ENCODE measurements around the gene CYP19A1. TPM values are rescaled to one million over a fixed set of nuclear protein-coding genes. Genes with fewer than 3 reads are reported as not detected.
"Not testable (repeated sequence)": the region's sequence is repeated elsewhere in the genome, so short reads cannot be mapped to it uniquely, and the experiment has no call there.

Gene CYP19A1
- total RNA-seq, 1 donor from 2014 or later, result not detected

DNA sequence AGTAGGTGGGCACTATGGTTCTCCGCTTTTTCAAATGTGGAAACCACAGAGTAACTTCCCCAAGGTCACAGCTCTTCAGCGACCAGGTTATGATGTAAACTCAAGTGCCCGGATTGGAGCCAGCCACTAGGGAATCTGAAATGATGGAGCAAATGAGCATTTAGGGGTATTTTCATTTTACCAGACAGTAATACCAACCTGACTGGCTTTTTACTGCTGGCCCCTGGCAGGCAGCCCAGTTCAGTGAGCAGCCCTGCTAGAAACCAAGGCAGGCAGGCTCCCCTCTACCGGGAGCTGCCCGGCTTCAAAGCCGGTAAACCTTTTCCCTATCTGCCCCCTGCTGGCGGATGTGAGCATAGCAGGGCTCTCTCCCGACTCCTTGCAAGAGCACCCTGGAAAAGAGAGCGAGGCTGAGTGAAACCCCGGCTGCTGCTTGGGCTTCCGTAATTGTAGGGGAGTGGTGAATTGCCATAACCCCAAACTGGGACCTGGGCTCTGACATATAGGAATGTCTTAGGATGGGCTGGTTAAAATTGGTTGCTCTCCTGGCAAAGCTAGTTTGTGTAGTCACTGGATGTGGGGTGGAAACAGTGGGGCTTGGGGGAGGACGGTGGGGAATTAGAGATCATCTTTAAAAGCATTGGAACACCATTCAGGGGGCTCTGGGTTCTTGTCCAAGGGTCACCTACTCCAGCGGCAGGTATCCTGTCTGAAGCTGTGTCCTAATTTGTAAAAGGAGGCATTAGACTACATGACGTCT lies 145.7 kb downstream of the CYP19A1 start:
- Mint-ChIP-seq H3K4me1 (ENCODE audit: low read depth) (peaks cover 51% of the 10 kb centered on the region), H3K4me3 (ENCODE audit: unreplicated experiment) (peak overlapping the region; percentile 33), H3K9me3 (ENCODE audit: low read depth) (no peaks in the 10 kb centered on the region), H3K27ac (ENCODE audit: unreplicated experiment) (peak overlapping the region; percentile 82), H3K36me3 (ENCODE audit: low read depth) (no peaks in the 10 kb centered on the region), H3K27me3 (ENCODE audit: low read depth) (peaks cover 7% of the 10 kb centered on the region)
- TF ChIP-seq, protein P1, sequence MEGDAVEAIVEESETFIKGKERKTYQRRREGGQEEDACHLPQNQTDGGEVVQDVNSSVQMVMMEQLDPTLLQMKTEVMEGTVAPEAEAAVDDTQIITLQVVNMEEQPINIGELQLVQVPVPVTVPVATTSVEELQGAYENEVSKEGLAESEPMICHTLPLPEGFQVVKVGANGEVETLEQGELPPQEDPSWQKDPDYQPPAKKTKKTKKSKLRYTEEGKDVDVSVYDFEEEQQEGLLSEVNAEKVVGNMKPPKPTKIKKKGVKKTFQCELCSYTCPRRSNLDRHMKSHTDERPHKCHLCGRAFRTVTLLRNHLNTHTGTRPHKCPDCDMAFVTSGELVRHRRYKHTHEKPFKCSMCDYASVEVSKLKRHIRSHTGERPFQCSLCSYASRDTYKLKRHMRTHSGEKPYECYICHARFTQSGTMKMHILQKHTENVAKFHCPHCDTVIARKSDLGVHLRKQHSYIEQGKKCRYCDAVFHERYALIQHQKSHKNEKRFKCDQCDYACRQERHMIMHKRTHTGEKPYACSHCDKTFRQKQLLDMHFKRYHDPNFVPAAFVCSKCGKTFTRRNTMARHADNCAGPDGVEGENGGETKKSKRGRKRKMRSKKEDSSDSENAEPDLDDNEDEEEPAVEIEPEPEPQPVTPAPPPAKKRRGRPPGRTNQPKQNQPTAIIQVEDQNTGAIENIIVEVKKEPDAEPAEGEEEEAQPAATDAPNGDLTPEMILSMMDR (IDR thresholded peaks at IDR 0.05), result peak; percentile 97
- peak; percentile 95 for DNase-seq (ENCODE audit: low spot score)

GRCh38 chr15:51191766-51192165 lies 146.6 kb downstream of the CYP19A1 start:
- Mint-ChIP-seq H3K4me3 (ENCODE audit: unreplicated experiment) (no peak overlapping the region), H3K36me3 (ENCODE audit: low read depth) (no peaks in the 10 kb centered on the region), H3K27me3 (ENCODE audit: low read depth) (peaks cover 8% of the 10 kb centered on the region), H3K9me3 (ENCODE audit: low read depth) (no peaks in the 10 kb centered on the region), H3K27ac (ENCODE audit: unreplicated experiment) (no peak overlapping the region), H3K4me1 (ENCODE audit: low read depth) (peaks cover 51% of the 10 kb centered on the region)
- TF ChIP-seq, protein P1 (IDR thresholded peaks at IDR 0.05), result no peak
- no peak for DNase-seq (ENCODE audit: low spot score)

DNA sequence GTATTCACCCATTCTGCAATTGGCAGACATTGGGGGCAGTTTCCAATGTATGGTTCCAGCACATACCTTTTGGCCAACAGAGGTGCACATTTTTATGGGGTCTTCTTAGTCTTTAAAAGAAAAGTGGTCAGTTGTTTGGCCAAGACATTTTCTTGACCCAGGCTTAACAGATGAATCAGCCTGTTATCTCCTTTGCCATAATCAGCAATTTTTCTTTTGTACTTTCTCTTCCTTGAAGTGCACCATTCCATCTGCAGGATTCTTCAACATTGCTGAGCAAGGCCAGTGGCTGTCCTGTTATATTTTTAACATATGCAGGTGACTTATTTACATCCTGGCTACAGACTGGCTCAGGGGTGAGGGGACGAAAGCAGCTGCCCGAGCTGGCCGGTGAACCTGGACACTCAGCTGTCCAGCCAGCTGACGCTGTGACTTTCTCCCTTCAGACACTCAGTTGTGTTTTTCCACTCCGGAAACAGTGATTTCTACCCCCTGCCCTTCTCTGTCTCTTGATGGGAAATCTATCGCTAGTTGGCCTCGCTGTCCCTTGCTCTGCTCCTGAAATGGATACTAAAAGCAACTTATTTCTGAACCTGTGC lies 147.2 kb downstream of the CYP19A1 start:
- Mint-ChIP-seq H3K27me3 (ENCODE audit: low read depth) (peaks cover 10% of the 10 kb centered on the region), H3K4me1 (ENCODE audit: low read depth) (peaks cover 51% of the 10 kb centered on the region), H3K36me3 (ENCODE audit: low read depth) (no peaks in the 10 kb centered on the region), H3K27ac (ENCODE audit: unreplicated experiment) (no peak overlapping the region), H3K4me3 (ENCODE audit: unreplicated experiment) (no peak overlapping the region), H3K9me3 (ENCODE audit: low read depth) (no peaks in the 10 kb centered on the region)
- TF ChIP-seq, protein P1 (IDR thresholded peaks at IDR 0.05), result no peak
- no peak for DNase-seq (ENCODE audit: low spot score)

GRCh38 chr15:51190424-51191068 lies 147.8 kb downstream of the CYP19A1 start:
- Mint-ChIP-seq H3K36me3 (ENCODE audit: low read depth) (no peaks in the 10 kb centered on the region), H3K4me1 (ENCODE audit: low read depth) (peaks cover 50% of the 10 kb centered on the region), H3K9me3 (ENCODE audit: low read depth) (no peaks in the 10 kb centered on the region), H3K4me3 (ENCODE audit: unreplicated experiment) (no peak overlapping the region), H3K27me3 (ENCODE audit: low read depth) (peaks cover 6% of the 10 kb centered on the region), H3K27ac (ENCODE audit: unreplicated experiment) (no peak overlapping the region)
- TF ChIP-seq, protein P1 (IDR thresholded peaks at IDR 0.05), result no peak
- no peak for DNase-seq (ENCODE audit: low spot score)

DNA sequence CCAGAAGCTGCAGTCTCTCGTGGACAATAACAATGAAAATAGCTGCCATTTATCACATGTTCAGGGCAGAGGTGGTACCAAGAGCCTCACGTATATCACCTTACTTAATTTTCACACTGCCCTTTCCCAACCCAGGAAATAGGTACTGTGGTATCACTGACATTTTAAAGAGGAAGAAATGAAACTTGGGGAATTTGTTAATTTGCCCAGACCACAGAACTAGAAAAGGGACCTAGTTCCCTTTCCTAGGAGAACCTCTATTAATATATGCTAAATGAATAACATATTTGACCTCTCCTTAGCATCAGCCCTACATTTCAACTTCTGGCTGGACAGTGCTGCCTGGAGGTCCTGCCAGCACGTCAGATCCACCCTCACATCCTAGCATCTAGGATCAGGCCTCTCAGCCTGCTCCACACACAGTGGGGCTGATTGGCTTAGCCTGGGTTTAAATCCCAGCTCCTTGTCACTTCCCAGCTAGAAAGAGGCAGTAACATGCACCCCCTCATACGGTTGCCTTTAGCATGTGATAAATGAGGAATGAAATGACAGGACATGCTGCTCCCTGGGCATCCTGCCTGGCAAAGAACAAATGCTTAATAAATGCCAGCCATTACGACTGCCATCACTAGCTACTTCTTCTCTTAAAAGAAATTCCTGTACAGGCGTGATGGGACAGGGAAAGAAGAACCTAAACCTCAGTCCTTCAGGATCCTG lies 148.6 kb downstream of the CYP19A1 start:
- H3K36me3 Mint-ChIP-seq (ENCODE audit: low read depth), result no peaks in the 10 kb centered on the region
- DNase-seq (ENCODE audit: low spot score), result no peak
- TF ChIP-seq, protein P1 (IDR thresholded peaks at IDR 0.05), result no peak
- H3K4me3 Mint-ChIP-seq (ENCODE audit: unreplicated experiment), result no peak overlapping the region
- H3K27ac Mint-ChIP-seq (ENCODE audit: unreplicated experiment), result peak overlapping the region; percentile 19
- peaks cover 6% of the 10 kb centered on the region for H3K27me3 Mint-ChIP-seq (ENCODE audit: low read depth)
- peaks cover 42% of the 10 kb centered on the region for H3K4me1 Mint-ChIP-seq (ENCODE audit: low read depth)
- no peaks in the 10 kb centered on the region for H3K9me3 Mint-ChIP-seq (ENCODE audit: low read depth)

GRCh38 chr15:51188791-51189190 lies 149.6 kb downstream of the CYP19A1 start:
- H3K4me3 Mint-ChIP-seq (ENCODE audit: unreplicated experiment); H3K36me3 Mint-ChIP-seq (ENCODE audit: low read depth); H3K27ac Mint-ChIP-seq (ENCODE audit: unreplicated experiment); H3K9me3 Mint-ChIP-seq (ENCODE audit: low read depth); DNase-seq (ENCODE audit: low spot score): not testable (repeated sequence)
- Mint-ChIP-seq H3K4me1 (ENCODE audit: low read depth) (peaks cover 32% of the 10 kb centered on the region), H3K27me3 (ENCODE audit: low read depth) (peaks cover 11% of the 10 kb centered on the region)

Measured in chondrocyte (in vitro differentiated cells).